ENCODE data around the gene FLII. TPM values are rescaled to one million over a fixed set of nuclear protein-coding genes. Genes with fewer than 3 reads are reported as not detected.

Gene FLII
- total and polyA plus RNA-seq, 2 donors (not counting 3 experiments of a cell fraction or from before 2014, with no cell fraction given) = 397 to 582 TPM

- no peak overlapping the region for H3K4me2 ChIP-seq (ENCODE audit: insufficient read depth, low read length)
- no peak overlapping the region for H2AFZ ChIP-seq (ENCODE audit: low read depth, low read length)
- TF ChIP-seq, protein P1, sequence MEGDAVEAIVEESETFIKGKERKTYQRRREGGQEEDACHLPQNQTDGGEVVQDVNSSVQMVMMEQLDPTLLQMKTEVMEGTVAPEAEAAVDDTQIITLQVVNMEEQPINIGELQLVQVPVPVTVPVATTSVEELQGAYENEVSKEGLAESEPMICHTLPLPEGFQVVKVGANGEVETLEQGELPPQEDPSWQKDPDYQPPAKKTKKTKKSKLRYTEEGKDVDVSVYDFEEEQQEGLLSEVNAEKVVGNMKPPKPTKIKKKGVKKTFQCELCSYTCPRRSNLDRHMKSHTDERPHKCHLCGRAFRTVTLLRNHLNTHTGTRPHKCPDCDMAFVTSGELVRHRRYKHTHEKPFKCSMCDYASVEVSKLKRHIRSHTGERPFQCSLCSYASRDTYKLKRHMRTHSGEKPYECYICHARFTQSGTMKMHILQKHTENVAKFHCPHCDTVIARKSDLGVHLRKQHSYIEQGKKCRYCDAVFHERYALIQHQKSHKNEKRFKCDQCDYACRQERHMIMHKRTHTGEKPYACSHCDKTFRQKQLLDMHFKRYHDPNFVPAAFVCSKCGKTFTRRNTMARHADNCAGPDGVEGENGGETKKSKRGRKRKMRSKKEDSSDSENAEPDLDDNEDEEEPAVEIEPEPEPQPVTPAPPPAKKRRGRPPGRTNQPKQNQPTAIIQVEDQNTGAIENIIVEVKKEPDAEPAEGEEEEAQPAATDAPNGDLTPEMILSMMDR (IDR thresholded peaks at IDR 0.05; ENCODE audit: extremely low read depth in 1 of 2, insufficient read depth in 1 of 2, low read depth in 1 of 2, low read length in 2 of 2) = no peak
- TF ChIP-seq FOS (IDR thresholded peaks at IDR 0.05; ENCODE audit: borderline replicate concordance, insufficient read depth, low read length) (no peak), JUN (IDR thresholded peaks at IDR 0.05; ENCODE audit: borderline replicate concordance, insufficient read depth, insufficient read length, low read depth) (no peak), MAX (IDR thresholded peaks at IDR 0.05; ENCODE audit: insufficient read depth, insufficient read length) (no peak), EZH2 (IDR thresholded peaks at IDR 0.05; ENCODE audit: borderline replicate concordance, low read depth, low read length, severe bottlenecking) (no peak), GATA2 (IDR thresholded peaks at IDR 0.05; ENCODE audit: insufficient read depth, insufficient read length, low read depth, low read length) (no peak), POLR2A (IDR thresholded peaks at IDR 0.05; ENCODE audit: low read depth, low read length) (no peak)
- no peaks in the 10 kb centered on the region for H4K20me1 ChIP-seq (replicated peaks; ENCODE audit: control insufficient read depth, extremely low read depth, insufficient read depth, low read length)
- H3K27ac ChIP-seq (ENCODE audit: insufficient read depth, low read depth, low read length) = no peak overlapping the region
- ChIA-PET POLR2A (no interaction called here), CTCF (interaction anchor here (1.0 to 1.3 kb wide), 3 partner anchors 11 to 65 kb away, joined by 3 to 4 read pairs (median 3); no protein-coding TSS in a partner anchor)
- FAIRE-seq = no peak
- H3K9me1 ChIP-seq (replicated peaks; ENCODE audit: control insufficient read depth, extremely low read depth, insufficient read depth, low read length) = no peaks in the 10 kb centered on the region
- H3K79me2 ChIP-seq (ENCODE audit: control insufficient read depth, insufficient read depth, low read length) = peaks cover 28% of the 10 kb centered on the region
- H3K9ac ChIP-seq (replicated peaks; ENCODE audit: extremely low read depth, insufficient read depth, low read length) = no peak overlapping the region
- BruUV-seq (replicated peaks) = no TSS peak
- H3K9me3 ChIP-seq (replicated peaks; ENCODE audit: control insufficient read depth, insufficient read depth, low read length) = no peaks in the 10 kb centered on the region
- no peak overlapping the region for H3K4me3 ChIP-seq (replicated peaks in 1 of 3; ENCODE audit: insufficient read depth in 1 of 3, low read depth in 1 of 3, low read length in 3 of 3)
- peaks cover 9 to 44% of the 10 kb centered on the region in 2 experiments for H3K36me3 ChIP-seq (ENCODE audit: control insufficient read depth in 2 of 2, extremely low read depth in 1 of 2, insufficient read depth in 2 of 2, low read length in 2 of 2)
- intact Hi-C loops (cut with micrococcal nuclease) = no loop called here
- no peaks in the 10 kb centered on the region for H3K27me3 ChIP-seq (ENCODE audit: control insufficient read depth in 2 of 2, insufficient read depth in 2 of 2, low read length in 2 of 2)
- dilution Hi-C loops (cut with MboI; ENCODE audit: extremely low pct_ligation_motif_present, low sequenced_read_pairs) = no loop called here
- no peak for DNase-seq (ENCODE audit: low read depth, low spot score)
- H3K4me1 ChIP-seq (ENCODE audit: control insufficient read depth, extremely low read depth, insufficient read depth, low read length) = no peaks in the 10 kb centered on the region
Measured at GRCh38 chr17:18205861-18206260, 52.7 kb downstream of the FLII start.

All from endothelial cell of umbilical vein (primary cell).